Activated T-cell treated with anti-CD3 and anti-CD28 coated beads for 24 hours (primary cell): ENCODE data around the gene WFDC5.

ENCODE experiments used
- DNase-seq: peaks from one replicate; pipeline ENCODE4 v3.0.0-alpha.2; 2020; ENCODE audit warnings: low read depth

Gene WFDC5

DNA sequence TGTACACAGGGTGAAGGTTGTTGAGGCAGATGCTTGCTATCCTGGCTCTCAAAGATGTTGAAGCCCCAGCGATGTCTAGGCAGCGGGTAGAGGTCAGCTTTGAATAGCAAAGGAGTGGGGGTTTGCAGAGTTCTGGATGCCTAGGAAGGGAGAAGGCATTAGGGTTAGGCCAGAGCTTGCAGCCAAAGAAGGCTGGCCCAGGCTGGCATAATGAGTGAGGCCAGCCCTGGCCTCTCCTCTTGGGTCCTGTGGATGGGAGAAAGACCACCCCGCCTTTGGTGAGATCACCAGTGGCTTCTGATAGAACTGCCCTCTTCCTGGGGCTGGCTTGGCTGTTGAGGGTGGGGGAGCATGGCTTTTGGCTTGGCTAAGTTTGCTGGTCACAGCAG is 406 bp upstream of the WFDC5 start:
- no peak for DNase-seq

DNA sequence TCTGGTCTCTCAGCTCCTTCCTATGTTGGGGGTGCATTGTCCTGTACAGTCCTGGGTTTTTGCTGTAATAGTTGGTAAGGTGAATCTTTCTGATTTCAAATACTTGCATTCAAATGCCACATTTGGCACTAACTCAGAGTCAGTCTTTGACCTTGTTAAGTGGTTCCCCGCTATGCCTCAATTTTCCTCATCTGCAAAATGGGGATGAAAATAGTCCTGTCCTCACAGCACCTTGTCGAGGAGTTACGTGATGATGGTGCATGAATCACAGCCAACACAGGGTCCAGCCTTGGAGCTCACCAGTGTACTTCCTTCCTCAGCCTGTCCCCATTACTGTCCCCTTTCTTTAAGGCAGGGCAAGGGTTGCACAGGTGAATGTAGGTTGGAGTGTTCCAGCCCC is 1.1 kb downstream of the WFDC5 start:
- DNase-seq, result no peak

DNA sequence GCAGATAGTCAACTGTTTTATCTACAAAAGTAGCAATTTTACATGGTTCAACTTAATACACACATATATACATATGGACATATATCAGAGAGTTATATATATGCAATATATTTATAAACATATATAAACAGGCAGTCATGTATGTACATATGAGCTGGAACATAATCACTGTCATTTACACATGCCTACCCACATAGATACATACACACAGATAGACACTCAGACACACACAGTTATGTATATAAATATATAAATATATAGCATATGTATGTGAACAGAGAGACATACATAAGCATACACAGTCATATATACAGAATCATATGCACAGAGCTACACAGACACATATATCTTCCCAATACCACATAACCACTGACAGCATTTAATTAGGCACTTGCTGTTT is 2.2 kb downstream of the WFDC5 start:
- DNase-seq, result no peak

DNA sequence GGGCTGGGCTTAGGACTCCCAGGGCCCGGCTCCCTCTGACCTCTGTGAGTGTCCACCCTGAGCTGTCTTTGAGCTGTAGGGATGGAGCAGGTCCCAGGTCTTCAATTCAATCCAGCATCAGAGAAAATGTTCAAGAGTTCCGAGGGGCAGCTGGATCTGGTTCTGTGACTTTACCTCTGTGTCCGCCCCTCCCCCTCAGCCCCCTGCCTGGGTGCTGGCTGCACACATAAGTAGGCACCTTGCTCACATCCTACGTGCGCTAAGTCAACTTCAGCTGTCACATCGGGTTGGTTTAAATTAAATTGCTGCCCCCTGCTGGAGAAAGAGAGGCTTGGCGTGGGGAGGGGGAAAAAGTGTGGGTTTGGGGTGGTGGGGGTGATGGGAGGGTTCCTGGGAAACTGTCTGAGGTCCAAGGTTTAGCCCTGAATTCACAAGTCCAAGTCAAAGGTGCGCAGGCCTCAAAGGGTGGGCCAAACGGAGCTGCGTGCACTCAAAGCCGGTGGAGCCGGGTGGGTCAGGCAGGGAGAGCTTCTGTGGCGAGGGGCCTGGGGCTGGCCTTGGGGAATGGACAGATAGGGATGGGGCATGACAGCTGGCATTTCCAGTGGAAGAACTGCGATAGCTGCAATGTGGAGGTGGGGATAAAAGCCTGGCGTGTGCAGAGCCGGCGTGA is 3.0 kb downstream of the WFDC5 start:
- DNase-seq, result no peak

DNA sequence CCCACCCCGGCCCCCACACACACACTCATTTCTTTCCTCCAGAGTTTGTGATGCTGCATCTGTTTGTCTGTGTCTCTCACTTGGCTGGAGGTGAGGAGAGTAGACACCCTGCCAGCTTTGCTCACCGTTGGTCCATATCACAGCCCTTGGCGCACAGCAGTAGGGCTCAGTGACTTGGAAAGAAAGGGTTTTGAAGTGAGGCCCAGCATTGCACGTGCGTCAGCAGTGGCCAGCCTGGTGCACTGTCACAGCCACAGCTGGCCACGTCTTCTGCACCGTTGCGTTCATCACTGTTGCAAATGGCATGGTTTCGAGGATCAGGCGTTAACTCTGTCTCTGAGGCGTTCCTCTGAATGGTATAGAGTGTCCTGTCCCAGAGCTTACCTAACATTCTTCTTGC is 3.7 kb downstream of the WFDC5 start:
- DNase-seq, result no peak

DNA sequence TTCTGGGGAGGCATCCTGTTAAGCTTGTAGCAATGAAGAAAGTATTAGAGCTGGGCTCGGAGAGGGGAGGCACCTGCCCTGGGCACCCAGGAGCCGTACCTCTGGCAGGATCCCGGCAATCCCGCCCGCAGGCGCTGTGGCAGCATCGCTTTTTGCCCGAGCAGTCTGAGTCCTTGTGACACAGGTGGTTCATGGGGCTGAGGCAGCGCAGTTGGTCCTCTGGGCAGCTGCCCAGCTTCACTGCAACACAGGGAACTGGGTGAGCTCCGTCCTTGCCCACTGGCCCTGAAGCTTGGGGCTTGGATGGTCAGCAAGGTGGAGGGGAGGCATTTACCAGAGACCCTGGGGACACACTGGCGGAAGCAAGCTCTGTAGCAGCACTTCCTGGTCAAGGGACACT is 4.7 kb downstream of the WFDC5 start:
- DNase-seq, result no peak

DNA sequence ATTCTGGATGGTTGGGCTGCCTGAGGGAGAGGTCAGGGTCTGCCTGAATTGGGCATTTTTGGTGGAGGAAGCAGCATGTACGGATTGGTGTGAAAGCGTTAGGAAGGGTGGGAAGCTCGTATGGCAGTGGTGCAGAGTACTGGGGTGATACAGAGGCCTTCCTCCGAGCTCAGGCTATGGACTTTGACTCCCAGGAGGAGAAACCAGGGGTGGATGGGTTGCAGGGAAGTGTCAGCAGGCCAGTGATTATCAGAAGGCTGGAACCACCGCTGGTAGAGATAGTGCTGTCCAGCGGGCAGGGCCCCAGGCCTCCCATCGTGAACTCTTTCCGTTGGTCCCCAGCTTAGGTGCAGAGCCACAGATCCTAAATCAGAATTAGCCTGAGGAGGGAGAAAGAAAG is 5.3 kb downstream of the WFDC5 start:
- no peak for DNase-seq

DNA sequence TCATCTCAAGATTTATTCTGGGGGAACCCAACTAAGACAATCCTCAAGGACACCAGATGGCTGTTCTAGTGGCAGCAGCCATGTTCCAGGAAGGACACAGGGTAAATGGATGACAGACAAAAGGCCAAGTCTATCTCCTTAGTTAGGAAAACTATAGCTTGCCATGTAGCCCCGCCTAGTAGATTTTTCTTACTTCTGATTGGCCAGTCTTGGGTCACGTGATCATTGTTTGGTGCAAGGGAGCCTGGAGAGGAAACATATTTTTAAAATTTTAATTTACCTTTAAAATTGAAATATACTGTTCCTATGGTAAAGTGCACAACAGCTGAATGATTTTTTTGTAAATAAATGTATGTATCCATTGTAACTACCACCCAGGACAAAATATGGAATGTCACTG is 9.7 kb downstream of the WFDC5 start:
- DNase-seq, result no peak

DNA sequence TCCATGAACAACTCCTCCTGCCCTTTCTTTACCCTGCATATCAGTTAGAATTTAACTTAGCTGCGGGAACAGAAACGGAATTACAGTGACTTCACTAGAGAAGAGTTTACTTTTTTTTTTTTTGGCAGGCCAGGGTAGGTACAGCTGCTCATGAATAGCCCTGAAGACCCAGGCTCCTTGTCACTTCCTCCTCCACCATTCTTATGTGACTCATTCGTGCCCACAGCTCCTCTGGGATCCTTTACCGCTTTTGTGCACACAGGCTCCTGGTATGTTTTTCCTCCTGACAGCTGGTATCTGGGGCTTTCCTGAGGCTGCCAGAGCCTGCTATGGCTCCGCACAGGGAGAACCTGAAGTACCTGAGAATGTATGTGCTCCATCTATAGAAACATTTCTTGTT is 10.2 kb downstream of the WFDC5 start:
- DNase-seq, result no peak

DNA sequence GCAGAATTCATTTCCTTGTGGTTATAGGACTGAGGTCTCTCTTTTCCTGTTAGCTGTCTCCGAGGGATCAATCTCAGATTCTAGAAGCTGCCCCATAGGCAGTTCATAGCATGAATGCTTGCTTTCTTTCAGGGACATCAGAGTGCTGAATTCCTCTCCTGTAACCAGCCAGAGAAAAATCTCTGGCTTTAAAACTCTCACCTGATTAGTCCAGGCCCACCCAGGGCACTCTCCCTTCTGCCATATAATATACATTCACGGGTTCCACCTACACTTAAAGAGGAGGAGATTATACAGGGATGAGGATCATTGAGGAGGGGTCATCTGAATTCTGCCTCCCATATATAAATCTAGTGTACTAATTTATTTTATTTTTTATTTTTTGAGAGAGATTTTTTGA is 11.9 kb downstream of the WFDC5 start:
- DNase-seq, result no peak

DNA sequence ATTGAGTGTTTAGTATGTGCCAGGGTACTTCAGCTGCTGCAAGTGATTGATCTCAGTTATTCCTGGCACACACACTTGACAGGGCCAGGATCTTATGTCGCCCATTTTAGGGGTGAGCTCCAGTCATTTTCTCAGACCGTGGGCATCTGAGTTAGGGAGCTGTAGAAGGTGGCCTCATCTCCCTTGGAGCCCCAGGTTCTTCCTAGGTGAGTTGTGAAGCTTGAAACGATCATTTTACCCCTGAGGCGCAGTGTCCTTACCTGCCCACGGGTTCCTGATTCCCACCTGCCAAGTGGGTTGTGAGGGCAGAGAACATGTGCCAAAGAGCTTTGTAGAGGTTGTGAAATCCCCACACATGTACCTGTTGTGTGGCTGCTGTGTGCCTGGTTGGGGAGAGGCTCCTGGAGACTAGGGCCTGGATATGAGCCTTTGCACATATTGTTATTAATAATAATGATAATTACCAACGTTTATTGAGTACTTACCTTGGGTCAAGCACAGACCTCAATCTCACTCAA is 13.6 kb downstream of the WFDC5 start:
- DNase-seq, result no peak

DNA sequence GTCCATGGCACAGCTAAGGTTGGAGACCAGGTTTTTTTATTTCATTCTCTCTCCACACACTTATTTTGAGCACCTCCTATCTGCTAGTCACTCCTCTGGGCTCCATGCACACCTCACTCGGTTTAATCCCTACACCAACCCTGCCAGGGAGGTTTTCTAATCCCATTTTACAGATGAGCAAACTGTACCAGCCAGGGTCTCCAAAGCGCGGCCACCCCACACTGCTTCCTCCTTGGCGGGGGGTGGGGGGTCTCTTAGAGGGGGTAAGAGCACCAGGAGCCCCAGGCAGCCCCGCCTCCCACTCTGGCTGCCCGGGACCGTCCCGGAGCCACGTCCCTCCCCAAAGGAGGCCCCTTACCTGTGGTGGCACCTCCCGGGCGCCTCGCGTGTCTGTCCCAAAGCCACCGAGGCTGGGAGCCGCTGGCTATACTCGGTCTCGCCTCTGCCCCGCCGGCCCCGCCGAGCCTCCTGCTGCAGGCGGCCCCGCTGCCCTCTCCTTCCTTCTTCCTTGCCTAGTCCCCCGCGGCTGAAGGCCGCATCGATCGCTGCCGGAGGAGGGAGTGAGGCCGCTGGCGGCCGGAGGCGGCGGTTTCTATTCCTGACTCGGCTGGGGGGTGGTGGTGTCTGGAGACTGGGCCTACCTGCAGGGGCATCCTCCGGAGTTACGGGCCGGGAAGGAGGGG is 14.3 kb downstream of the WFDC5 start, which contains the start of gene KCNS1:
Gene KCNS1, minus strand, starts transcription at position 565 of the 683 bp plus-strand sequence. CDS start 1,891 bp downstream, outside the sequence.
- DNase-seq, result no peak

DNA sequence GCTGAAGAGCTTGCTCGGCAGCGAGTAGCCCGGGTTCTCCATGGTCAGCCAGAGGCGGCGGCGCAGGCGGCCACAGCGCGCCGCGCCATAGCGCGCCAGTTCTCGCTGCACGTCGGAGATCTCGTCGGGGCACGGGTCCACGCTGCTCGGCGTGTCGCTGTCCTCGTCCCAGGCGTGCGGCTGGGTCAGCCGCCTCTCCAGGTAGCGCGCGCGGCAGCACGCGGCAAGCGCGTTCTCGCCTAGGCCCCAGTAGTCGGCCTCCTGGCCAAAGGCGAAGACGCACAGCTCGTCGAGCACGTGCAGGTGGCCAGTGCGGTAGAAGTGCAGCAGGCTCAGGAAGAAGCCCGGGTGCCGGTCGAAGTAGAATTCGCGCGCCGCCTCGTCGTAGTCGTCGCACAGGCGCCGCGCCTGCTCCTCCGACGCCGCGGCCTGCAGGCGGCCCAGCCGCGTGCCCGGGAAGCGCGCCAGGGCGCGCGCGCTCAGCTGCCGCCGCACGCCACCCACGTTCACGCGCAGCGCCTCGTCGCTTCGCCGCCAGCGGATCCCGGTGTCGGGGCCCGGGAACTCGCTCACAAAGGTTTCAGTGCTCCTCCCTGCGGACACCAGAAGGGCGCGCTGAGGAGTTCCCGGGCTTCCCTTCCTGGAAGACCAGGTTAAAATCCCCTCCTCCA is 16.7 kb downstream of the WFDC5 start:
- DNase-seq, result no peak

DNA sequence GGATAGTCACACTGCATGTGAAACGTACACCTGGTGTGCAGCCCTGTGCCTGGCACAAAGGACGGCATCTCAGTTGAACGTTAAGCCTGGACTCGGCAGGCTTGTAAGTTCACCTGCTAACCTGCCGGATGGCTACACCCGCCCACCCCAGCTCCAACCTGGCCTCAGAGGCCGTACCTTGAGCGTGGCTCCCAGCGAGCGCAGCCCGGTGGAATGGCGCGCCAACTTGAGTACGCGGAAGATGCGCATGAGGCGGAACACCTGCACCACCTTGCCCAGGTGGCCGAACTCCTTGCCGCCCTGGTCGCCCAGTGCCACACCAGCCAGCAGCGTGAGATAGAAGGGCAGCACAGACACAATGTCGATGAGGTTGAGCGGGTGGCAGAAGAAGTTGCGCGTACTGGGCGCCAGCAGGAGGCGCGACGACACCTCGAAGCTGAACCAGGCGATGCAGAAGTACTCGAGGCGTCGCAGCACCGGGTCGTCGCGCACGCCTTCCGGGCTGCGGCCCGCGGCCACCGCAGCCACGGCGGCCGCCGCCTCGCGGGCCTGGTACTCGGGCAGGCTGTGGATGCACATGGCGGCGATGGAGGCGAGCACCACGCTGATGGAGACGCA is 17.4 kb downstream of the WFDC5 start:
- peak; percentile 24 for DNase-seq

DNA sequence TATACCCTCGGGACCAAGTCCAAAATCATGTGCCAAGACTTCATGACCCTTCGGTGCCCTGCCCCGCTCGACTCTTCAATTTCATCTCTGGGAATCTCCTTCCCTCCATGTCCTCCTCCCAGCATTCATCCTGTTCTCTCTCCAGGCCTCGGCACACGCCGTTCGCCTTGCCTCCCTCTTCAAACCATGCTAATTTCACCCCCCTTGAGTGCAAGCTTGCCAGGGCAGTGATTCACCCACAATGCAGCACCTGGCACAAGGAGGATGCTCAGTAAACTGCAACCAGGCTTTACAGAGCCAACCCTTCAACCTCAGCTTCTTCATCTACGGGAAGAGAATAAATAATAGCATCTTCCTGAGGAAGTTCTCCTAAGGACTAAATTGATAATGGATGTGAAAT is 18.2 kb downstream of the WFDC5 start:
- DNase-seq, result no peak

DNA sequence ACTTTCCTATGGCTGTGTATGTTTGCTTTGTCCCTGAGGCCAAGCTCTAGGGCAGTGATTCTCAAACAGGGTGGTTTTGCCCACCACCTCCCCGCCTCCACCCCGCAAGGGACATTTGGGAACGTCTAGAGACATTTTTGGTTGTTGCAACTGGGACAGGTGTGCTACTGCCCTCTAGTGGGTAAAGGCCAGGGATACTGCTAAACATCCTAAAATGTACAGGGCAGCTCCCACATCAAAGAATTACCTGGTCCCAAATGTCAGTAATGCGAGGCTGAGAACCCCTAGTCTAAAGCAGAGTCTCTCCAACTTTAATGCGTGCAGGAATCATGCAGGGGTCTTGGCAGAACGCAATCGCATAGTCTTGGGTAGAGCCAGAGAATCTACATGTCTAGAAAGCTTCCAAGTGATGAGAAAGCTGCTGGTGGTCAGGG is 19.2 kb downstream of the WFDC5 start:
- DNase-seq, result peak; percentile 45

DNA sequence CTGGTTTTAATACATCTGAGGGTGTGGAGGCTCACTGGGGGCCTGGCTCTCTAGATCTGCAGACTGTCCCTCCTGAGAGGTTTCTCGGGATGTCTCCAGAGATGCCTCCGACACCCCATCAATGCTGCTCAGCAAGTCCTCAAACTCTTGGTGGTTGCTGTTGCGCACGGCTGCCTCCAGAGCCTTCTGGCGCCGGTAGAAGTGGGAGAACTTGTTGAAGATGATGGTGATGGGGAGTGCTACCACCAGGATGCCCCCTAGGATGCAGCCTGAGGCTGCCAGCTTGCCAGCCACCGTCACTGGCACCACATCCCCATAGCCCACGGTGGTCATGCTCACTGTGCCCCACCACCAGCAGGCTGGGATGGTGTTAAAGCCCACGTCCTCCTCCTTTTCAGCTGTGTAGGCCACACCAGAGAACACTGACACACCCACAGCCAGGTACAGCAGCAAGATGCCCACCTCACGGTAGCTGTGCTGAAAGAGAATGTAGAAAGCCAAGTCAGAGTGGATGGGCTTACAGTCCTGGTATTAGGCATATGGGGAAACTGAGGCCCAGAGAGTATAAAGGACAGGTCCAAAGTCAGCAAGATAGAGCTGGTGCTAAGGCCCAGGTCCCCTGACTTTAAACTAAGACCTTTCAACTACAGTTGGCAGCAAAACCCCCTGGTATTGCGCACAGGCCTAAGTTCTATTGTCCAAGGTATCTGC is 20.0 kb downstream of the WFDC5 start:
- DNase-seq, result no peak

DNA sequence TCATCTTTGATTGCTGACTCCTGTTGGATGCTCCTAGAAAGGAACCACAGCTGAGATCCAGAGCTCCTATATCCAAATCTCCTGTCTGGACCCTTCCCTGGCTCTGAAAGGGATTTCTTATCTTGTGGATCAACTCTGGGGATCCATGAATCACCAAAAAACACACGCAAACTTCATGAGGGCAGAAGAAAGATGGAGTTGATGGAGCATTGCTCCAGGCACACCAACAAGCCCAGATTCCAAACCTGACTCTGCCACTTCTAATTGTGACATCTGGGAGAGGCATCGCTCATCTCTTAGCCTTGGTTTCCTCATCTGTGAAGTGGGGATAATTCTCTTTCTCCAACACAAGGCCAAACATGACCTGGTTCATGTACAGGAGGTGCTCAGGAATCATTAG is 20.8 kb downstream of the WFDC5 start:
- DNase-seq, result no peak

DNA sequence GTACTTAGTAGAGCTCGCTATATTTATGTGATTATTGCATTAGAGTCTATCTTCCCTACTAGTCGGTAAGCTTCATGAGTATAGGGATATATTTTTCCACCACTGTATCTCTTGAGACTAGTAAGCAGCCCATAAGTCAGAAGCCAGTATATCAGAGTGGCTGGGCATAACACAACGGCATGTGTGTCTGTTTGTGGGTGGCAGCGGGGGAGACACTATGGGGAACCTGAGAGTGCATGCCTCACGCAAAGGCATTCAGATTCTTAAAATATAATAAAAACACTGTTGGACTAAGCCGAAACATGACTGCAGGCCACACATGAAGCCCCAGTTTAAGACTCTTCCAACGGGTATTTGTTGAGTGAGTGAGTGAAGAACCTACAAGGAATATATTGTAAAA is 22.1 kb downstream of the WFDC5 start:
- DNase-seq, result no peak

DNA sequence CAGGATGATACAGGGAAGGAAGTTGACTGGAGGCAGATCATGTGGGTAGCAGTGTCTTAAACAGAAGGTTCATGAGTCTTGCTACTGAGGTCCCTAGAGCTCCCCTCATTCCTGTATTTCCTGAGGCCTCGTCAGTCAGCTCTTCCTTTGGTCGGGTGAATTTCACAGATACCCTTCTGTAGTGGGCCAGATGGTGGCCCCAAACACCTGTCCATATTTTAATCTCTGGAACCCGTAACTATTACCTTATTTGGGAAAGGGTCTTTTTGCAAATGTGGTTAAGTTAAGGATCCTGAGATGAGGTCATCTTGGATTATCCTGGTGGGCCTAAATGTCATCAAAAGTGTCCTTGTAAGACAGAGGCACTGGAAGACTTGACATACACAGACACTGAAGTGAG is 23.6 kb downstream of the WFDC5 start:
- no peak for DNase-seq

DNA sequence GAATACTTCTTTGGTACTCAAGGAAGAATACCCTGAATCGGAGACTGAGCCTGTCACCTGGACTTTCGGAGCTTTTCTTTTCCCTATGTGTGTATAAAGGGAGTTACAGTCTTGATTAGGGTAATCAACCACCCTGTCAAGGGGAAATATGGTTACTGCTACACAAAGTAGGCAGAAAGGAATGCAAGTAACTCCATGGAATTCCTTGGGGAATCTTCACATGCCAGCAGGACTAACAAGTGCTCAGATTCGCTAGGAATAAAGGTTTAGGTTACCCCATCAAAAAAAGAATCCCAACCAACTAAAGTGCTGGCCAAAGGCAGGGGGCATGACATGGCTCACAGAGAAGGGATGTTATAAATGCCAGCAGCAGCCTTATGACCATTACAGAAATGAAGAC is 24.5 kb downstream of the WFDC5 start:
- DNase-seq, result no peak

DNA sequence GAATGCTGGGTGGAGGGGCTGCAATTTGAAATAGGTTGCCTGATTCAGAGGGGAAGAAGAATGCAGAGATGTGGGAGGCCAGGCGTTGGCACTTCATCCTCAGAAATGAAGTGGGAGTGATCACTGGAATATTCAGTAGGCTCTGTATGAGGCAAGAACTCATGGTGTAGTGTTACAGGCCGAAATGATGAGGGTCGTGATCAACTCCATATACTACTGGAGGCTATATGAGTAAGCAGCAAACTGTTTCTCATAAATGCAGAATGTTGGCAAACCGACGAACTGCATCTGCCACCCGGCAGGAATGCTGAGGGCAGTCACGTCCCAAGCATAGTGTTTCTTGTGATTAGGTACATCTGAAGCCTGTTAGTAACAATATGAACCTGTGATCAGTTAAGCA is 26.7 kb downstream of the WFDC5 start:
- no peak for DNase-seq
